GM18909 (cell line): Measurements from ENCODE around the gene RAP1GAP.

ENCODE experiments used
- ATAC-seq: cut with Tn5 transposase; IDR thresholded peaks from one replicate; pipeline ENCODE4 v1.9.1; 2021; ENCODE audit warnings: mild to moderate bottlenecking; ENCODE audit not compliant: unreplicated experiment, poor library complexity

Gene RAP1GAP

DNA sequence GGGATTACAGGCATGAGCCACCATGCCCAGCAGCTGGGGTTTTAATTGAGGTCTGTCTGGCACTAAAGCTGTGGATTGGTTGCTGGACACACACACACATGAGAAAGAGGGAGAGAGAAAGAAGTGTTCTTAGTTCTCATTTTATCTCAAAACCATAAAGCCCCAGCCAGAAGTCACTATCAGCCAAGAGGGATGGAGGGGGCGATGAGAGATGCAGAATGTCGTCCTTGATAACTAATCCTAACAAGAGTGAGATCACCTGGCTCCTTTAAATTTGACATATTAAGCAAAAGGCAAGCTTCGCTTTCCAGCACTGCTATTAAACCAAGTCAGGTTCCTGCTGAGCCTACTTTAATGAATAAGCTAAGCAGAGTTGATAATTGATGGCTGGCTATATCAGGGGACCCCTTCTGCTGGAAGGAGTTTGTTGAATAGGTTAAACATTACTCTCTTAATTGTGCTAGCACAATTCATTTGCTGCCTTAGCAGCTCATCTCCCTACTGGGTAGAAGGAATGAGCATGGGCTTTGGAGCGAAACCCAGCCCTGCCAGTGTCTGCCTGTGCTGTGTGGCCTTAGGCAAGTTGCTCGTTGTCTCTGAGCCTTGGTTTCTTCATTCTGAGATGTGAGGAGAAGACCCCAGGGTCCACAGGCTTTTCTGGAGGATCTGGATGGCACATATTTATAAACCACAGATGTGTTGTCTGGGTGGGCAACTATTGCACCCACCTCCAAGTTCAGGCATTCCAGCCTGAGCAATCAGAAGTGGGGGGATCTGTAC lies 109.2 kb downstream of the RAP1GAP start:
- no peak for ATAC-seq

DNA sequence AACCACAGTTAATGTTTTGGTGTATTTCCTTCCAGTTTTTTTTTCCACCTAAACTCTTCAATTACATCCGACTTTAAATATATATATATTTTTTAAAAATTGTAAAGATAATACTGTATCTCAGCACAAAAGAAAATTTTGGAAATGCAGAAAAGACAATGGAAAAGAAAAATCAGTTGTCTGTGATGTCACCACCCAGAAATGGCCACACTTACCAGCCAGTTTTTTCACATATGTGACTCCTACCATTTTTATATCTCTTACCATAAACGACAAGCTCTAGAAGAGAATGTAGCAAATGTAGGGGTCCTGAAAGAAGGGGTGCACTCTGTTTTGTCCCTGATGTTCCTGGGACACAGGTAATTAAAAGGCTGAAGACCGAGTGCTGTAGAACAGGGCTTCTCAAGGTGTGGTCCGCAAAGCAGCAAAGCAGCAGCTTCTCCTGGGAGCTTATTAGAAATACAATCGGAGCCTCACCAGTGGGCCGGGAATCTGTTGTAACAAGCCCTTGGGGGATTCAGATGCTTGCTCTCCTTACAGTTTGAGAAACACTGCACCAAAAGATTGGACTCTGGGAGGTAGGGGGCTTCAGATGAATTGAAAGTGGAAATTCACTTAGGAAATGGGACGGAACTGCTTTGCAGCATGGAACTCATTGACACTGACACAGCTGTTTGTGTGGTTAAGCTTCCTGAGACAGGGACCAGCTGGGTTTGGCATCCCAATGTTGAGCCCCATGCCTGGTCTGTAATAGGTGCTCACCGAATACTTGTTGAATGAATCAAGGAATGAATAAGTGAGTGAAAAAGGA lies 115.8 kb downstream of the RAP1GAP start:
- no peak for ATAC-seq

DNA sequence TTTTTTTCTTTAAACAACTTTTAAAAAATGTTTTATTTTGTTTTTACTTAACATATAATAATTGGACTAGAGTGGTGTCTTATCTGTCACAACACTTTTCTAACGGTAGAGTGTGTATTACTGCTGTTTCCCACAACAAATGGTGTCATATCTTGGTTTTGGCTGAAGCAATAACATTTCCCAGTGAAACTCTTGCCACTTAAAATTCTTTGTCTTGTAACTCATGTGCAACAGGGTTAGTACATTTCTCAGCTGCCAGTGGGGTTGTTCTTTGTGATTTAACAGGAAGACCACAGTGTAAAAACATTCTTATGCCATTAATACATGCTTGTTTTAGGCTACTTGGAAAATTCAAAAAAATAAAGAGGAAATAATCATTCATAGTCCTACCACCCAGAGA lies 116.4 kb downstream of the RAP1GAP start:
- no peak for ATAC-seq

DNA sequence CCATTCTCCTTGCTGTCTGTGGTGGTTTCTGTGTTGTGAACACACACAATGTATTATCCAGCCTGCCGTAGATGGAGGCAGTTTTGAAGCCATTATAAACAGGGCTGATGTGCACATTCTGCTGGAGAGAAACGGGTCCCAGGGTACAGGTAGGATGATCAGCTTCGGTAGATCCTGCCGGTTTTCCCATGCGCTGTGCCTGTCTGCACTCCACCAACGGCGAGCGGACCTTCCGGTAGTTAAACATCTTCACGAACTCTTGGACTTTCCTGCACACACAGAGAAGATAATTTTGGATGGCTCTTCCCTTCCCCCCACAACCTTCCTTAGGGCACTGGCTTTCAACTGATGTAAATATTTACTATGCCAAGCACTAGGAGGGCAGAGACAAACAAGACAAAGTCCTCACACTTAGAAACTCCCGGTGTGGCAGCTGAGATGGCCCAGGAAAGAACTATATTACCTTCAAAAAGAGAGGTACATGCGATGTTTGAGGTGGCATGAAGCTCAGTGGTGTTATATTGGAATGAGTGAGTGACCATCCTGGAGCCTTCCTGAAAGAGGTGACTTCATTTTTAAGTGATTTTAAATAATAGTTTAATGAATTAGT lies 118.2 kb downstream of the RAP1GAP start:
- no peak for ATAC-seq

GRCh38 chr1:21550097-21550496 lies 119.1 kb downstream of the RAP1GAP start:
- ATAC-seq = no peak

DNA sequence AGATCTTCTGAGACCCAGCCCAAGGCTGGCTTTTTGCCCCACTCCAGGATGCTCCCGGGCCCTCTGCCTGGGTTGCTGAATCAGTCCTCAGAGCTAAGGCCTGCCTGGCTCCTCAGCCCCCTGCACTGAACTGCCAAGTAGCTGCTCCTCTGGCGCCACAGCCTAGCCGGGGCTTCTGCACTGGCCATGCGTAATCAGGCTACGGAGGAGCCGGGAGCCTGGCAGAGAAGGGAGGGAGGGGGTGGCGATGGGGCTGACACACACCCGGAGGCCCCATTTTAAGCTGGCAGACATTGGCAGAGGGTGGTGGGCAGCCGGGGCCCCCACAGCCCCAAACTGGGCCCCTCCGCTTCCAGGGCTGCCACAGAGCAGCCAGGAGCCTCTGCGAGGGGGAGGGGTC lies 121.3 kb downstream of the RAP1GAP start:
- no peak for ATAC-seq
